HEK293 (cell line): Measurements from ENCODE around the gene XYLT2.

Experiments used
- SCRT2 ChIP-seq: fragments of 450-650 bp; formaldehyde crosslinking; IDR thresholded peaks from 2 replicates; pipeline ENCODE4 v1.5.1; 2016; ENCODE audit warnings: missing biosample characterization, missing genetic modification characterization
- ZNF274 ChIP-seq, 2 experiments: fragments of 200-500 bp in 1 of 2; fragments of 450-650 bp in 1 of 2; sonication (Bioruptor generic) in 1 of 2; formaldehyde crosslinking in 1 of 2; IDR thresholded peaks; 2 replicates each; pipeline versions ENCODE4 v1.5.1 to v1.6.1; 2014 to 2016; ENCODE audit warnings: borderline replicate concordance in 1 of 2, inconsistent platforms in 1 of 2, low read length in 1 of 2, missing biosample characterization in 1 of 2, missing genetic modification characterization in 1 of 2

DNA sequence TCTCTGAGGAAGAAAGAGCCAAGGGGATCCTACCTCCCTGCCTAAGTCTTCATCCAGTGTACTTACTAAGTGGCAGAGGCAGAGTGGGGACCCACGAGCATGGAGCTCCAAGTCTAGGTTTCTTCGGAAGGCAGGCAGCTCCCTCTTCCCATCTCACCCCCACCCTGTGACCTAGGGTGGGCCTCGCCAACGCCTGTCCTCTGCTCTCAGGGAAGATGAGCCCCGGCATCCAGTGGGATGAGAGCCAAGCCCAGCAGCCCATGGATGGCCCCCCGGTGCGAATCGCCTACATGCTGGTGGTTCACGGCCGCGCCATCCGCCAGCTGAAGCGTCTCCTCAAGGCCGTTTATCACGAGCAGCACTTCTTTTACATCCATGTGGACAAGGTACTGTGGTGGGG lies 8.3 kb downstream of the XYLT2 start:
- TF ChIP-seq ZNF274 (IDR thresholded peaks at IDR 0.05; ENCODE audit: low read length) (no peak), ZNF274 (tag by site-specific recombination; IDR thresholded peaks at IDR 0.05; ENCODE audit: borderline replicate concordance) (no peak), SCRT2 (tag by site-specific recombination) (no peak)
